ENCODE measurements around the gene MARCHF11.
A peak's percentile ranks its signal among the peaks of the same experiment; 100 is the strongest.

Gene MARCHF11

GRCh38 chr5:16081376-16081955 is 98.1 kb downstream of the MARCHF11 start:
- Histone ChIP-seq H2AFZ (ENCODE audit: low read length) (no peak overlapping the region), H4K20me1 (ENCODE audit: insufficient read depth, low read length) (no peaks in the 10 kb centered on the region), H3K79me2 (ENCODE audit: low read length) (no peaks in the 10 kb centered on the region), H3K4me2 (ENCODE audit: low read depth, low read length) (no peak overlapping the region), H3K4me3 (ENCODE audit: low read length) (no peak overlapping the region), H3K4me1 (ENCODE audit: low read length) (no peaks in the 10 kb centered on the region), H3K27me3 (replicated peaks; ENCODE audit: insufficient read depth, low read length) (no peaks in the 10 kb centered on the region), H3K36me3 (replicated peaks; ENCODE audit: insufficient read depth, low read length) (no peaks in the 10 kb centered on the region), H3K9me3 (replicated peaks; ENCODE audit: insufficient read depth, low read length) (no peaks in the 10 kb centered on the region), H3K27ac (ENCODE audit: low read length) (no peak overlapping the region), H3F3A (ENCODE audit: insufficient read depth, low read length) (no peaks in the 10 kb centered on the region), H3K9me2 (replicated peaks; ENCODE audit: insufficient read depth, low read length) (no peaks in the 10 kb centered on the region), H3K9ac (ENCODE audit: low read length) (no peak overlapping the region)
- no peak for DNase-seq
- no peak for TF ChIP-seq EZH2 (optimal IDR thresholded peaks at IDR 0.05; ENCODE audit: low read depth, low read length)
- TF ChIP-seq EZH2phosphoT487 (IDR thresholded peaks at IDR 0.05; ENCODE audit: low read length) = no peak
- no peak for TF ChIP-seq CTCF (IDR thresholded peaks at IDR 0.05; ENCODE audit: low read length)

DNA sequence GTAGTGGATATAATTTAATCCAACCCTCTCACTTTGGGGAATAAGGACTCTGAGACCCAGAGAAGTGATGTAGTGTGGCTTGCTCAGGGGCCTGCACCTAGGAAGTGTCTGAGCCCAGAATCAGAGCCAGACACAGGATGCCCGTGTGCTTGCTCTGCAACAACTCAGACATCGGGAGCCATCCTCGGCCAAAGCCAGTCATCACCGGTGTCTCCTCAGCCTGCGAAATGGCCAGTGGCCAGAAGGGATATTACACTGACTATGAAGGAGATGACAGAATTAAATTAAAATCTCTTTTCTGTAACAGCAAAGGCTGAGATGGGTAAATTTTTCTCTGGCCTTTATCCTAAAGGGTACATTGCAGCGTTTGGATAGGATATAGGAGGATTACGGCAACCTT is 102.9 kb downstream of the MARCHF11 start:
- Histone ChIP-seq H3K9me3 (replicated peaks; ENCODE audit: insufficient read depth, low read length) (no peaks in the 10 kb centered on the region), H3K9ac (ENCODE audit: low read length) (no peak overlapping the region), H3K79me2 (ENCODE audit: low read length) (no peaks in the 10 kb centered on the region), H3K4me2 (ENCODE audit: low read depth, low read length) (no peak overlapping the region), H3K9me2 (replicated peaks; ENCODE audit: insufficient read depth, low read length) (no peaks in the 10 kb centered on the region), H3K27ac (ENCODE audit: low read length) (no peak overlapping the region), H3K27me3 (replicated peaks; ENCODE audit: insufficient read depth, low read length) (no peaks in the 10 kb centered on the region), H4K20me1 (ENCODE audit: insufficient read depth, low read length) (no peaks in the 10 kb centered on the region), H2AFZ (ENCODE audit: low read length) (no peak overlapping the region), H3K36me3 (replicated peaks; ENCODE audit: insufficient read depth, low read length) (no peaks in the 10 kb centered on the region), H3F3A (ENCODE audit: insufficient read depth, low read length) (peaks cover 8% of the 10 kb centered on the region), H3K4me1 (ENCODE audit: low read length) (peaks cover 12% of the 10 kb centered on the region), H3K4me3 (ENCODE audit: low read length) (no peak overlapping the region)
- TF ChIP-seq CTCF (IDR thresholded peaks at IDR 0.05; ENCODE audit: low read length) (no peak), EZH2phosphoT487 (IDR thresholded peaks at IDR 0.05; ENCODE audit: low read length) (no peak), EZH2 (optimal IDR thresholded peaks at IDR 0.05; ENCODE audit: low read depth, low read length) (no peak)
- DNase-seq = no peak

GRCh38 chr5:16074358-16074757 is 105.2 kb downstream of the MARCHF11 start:
- H3K4me3 ChIP-seq (ENCODE audit: low read length) = peak overlapping the region; percentile 56
- H3K9me2 ChIP-seq (replicated peaks; ENCODE audit: insufficient read depth, low read length) = no peaks in the 10 kb centered on the region
- peak overlapping the region; percentile 66 for H2AFZ ChIP-seq (ENCODE audit: low read length)
- no peak overlapping the region for H3K9ac ChIP-seq (ENCODE audit: low read length)
- H3K27ac ChIP-seq (ENCODE audit: low read length) = peak overlapping the region; percentile 32; the same call in 1 of the 2 replicates
- H3K9me3 ChIP-seq (replicated peaks; ENCODE audit: insufficient read depth, low read length) = no peaks in the 10 kb centered on the region
- H3K4me1 ChIP-seq (ENCODE audit: low read length) = peaks cover 12% of the 10 kb centered on the region
- peaks cover 8% of the 10 kb centered on the region for H3F3A ChIP-seq (ENCODE audit: insufficient read depth, low read length)
- no peaks in the 10 kb centered on the region for H3K36me3 ChIP-seq (replicated peaks; ENCODE audit: insufficient read depth, low read length)
- peak; percentile 66 for DNase-seq
- H3K27me3 ChIP-seq (replicated peaks; ENCODE audit: insufficient read depth, low read length) = no peaks in the 10 kb centered on the region
- no peaks in the 10 kb centered on the region for H4K20me1 ChIP-seq (ENCODE audit: insufficient read depth, low read length)
- H3K79me2 ChIP-seq (ENCODE audit: low read length) = no peaks in the 10 kb centered on the region
- peak overlapping the region; percentile 77 for H3K4me2 ChIP-seq (ENCODE audit: low read depth, low read length)
- TF ChIP-seq EZH2 (optimal IDR thresholded peaks at IDR 0.05; ENCODE audit: low read depth, low read length) (no peak), EZH2phosphoT487 (IDR thresholded peaks at IDR 0.05; ENCODE audit: low read length) (no peak), CTCF (IDR thresholded peaks at IDR 0.05; ENCODE audit: low read length) (no peak)

Data from MM.1S (cell line).